Lower leg skin (tissue), 3 donors: ENCODE data around the gene KCNC3.
"Not testable (repeated sequence)": the region's sequence is repeated elsewhere in the genome, so short reads cannot be mapped to it uniquely, and the experiment has no call there.

Experiments used
- POLR2A ChIP-seq, 2 donors: fragments of 450-650 bp; IDR thresholded peaks; one replicate each; pipeline ENCODE4 v1.6.1; 2016 to 2017; ENCODE audit warnings: antibody characterized with exemption in 2 of 2, mild to moderate bottlenecking in 1 of 2, moderate library complexity in 1 of 2
- TF ChIP-seq, protein P1 (sequence below), 3 donors: fragments of 450-650 bp; IDR thresholded peaks; one replicate each; pipeline ENCODE4 v1.5.1; 2016; ENCODE audit warnings: antibody characterized with exemption in 3 of 3, mild to moderate bottlenecking in 3 of 3, moderate library complexity in 2 of 3

DNA sequence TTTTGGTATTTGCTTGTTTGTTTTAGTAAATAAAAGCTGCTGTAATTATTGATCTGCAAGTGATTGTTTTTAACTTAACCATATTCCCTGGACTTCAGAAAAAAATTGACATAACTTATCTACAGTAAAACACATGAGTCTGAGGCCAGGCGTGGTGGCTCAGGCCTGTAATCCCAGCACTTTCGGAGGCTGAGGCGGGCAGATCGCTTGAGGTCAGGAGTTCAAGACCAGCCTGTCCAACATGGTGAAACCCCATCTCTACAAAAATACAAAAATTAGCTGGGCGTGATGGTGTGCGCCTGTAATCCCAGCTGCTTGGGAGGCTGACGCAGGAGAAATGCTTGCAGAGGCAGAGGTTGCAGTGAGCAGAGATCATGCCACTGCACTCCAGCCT lies 24.3 kb upstream of the KCNC3 start:
- TF ChIP-seq, protein P1, sequence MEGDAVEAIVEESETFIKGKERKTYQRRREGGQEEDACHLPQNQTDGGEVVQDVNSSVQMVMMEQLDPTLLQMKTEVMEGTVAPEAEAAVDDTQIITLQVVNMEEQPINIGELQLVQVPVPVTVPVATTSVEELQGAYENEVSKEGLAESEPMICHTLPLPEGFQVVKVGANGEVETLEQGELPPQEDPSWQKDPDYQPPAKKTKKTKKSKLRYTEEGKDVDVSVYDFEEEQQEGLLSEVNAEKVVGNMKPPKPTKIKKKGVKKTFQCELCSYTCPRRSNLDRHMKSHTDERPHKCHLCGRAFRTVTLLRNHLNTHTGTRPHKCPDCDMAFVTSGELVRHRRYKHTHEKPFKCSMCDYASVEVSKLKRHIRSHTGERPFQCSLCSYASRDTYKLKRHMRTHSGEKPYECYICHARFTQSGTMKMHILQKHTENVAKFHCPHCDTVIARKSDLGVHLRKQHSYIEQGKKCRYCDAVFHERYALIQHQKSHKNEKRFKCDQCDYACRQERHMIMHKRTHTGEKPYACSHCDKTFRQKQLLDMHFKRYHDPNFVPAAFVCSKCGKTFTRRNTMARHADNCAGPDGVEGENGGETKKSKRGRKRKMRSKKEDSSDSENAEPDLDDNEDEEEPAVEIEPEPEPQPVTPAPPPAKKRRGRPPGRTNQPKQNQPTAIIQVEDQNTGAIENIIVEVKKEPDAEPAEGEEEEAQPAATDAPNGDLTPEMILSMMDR (IDR thresholded peaks at IDR 0.05): not testable (repeated sequence)
- not testable (repeated sequence) for TF ChIP-seq POLR2A (IDR thresholded peaks at IDR 0.05)
